Esophagus (tissue), 2 donors: Measurements from ENCODE around the gene RNASE13. TPM values are rescaled to one million over a fixed set of nuclear protein-coding genes. Genes with fewer than 3 reads are reported as not detected.
"Not testable (repeated sequence)": the region's sequence is repeated elsewhere in the genome, so short reads cannot be mapped to it uniquely, and the experiment has no call there.

Experiments
- H3K27ac ChIP-seq, 2 donors: one replicate each; pipeline ENCODE4 v1.5.1; 2013; ENCODE audit warnings: low read depth in 2 of 2, mild to moderate bottlenecking in 2 of 2, inconsistent platforms in 1 of 2, low read length in 1 of 2, moderate library complexity in 1 of 2
- H3K27me3 ChIP-seq, 2 donors: one replicate each; pipeline ENCODE4 v1.6.1; 2013; ENCODE audit warnings: low read length in 2 of 2, control low read depth in 1 of 2, mild to moderate bottlenecking in 1 of 2; ENCODE audit not compliant: insufficient read depth in 2 of 2, control insufficient read depth in 1 of 2
- H3K36me3 ChIP-seq, 2 donors: one replicate each; pipeline ENCODE4 v1.6.1; 2013; ENCODE audit warnings: low read length in 1 of 2; ENCODE audit not compliant: control insufficient read depth in 2 of 2, insufficient read depth in 2 of 2
- H3K4me1 ChIP-seq, 2 donors: one replicate each; pipeline ENCODE4 v1.6.1; 2013; ENCODE audit warnings: low read length in 1 of 2; ENCODE audit not compliant: control insufficient read depth in 2 of 2, insufficient read depth in 2 of 2
- H3K4me3 ChIP-seq, 2 donors: one replicate each; pipeline ENCODE4 v1.5.1; 2013; ENCODE audit warnings: low read length in 2 of 2, mild to moderate bottlenecking in 2 of 2, low read depth in 1 of 2, moderate library complexity in 1 of 2
- H3K9me3 ChIP-seq, 2 donors: one replicate each; pipeline ENCODE4 v1.6.1; 2013; ENCODE audit warnings: mild to moderate bottlenecking in 2 of 2, low read depth in 1 of 2, low read length in 1 of 2, moderate library complexity in 1 of 2; ENCODE audit not compliant: control insufficient read depth in 2 of 2, insufficient read depth in 1 of 2
- WGBS, 2 donors: extraction: QIAGEN DNeasy Blood & Tissue Kit; methylation state at CpG; one replicate each; pipeline ENCODE4 v1.1.7; 2013; 5-methylcytosine and 5-hydroxymethylcytosine counted together
- polyA plus RNA-seq, 2 donors: library from polyadenylated mRNA; stranded (reverse); fragments of 200-250 nt; gene quantifications; one replicate each; pipeline ENCODE4 v1.2.3, GENCODE V29; 2013
- donor health status: healthy with polysubstance abuse.
- donor health status: Bipolar disorder and iron deficiency.

The RNASE13 gene
- polyA plus RNA-seq, 2 donors = not detected

- peaks cover 11 to 21% of the 10 kb centered on the region in 2 donors for H3K36me3 ChIP-seq
- H3K27me3 ChIP-seq = no peaks in the 10 kb centered on the region
- peak overlapping the region; percentile 0 to 26 for H3K4me3 ChIP-seq
- no peaks in the 10 kb centered on the region for H3K9me3 ChIP-seq
- H3K4me1 ChIP-seq = peaks cover 3 to 8% of the 10 kb centered on the region in 2 donors
- peak overlapping the region; percentile 81 to 88 for H3K27ac ChIP-seq
- WGBS, 2 donors = 47 to 68% methylated on average over 3 of the region's 3 CpGs
Observed at GRCh38 chr14:20998139-20998538, 36.5 kb downstream of the RNASE13 start.

- Histone ChIP-seq H3K27me3 (no peaks in the 10 kb centered on the region), H3K9me3 (no peaks in the 10 kb centered on the region), H3K4me1 (peaks cover 3 to 8% of the 10 kb centered on the region in 2 donors), H3K4me3 (no peak overlapping the region), H3K27ac (peak overlapping the region; percentile 28 to 35), H3K36me3 (peaks cover 11 to 22% of the 10 kb centered on the region in 2 donors)
- 65 to 66% methylated on average over 6 of the region's 6 CpGs for WGBS, 2 donors
Observed at GRCh38 chr14:20997564-20997963, 37.0 kb downstream of the RNASE13 start.

- Histone ChIP-seq H3K36me3 (peaks cover 11 to 24% of the 10 kb centered on the region in 2 donors), H3K4me3 (no peak overlapping the region), H3K27me3 (no peaks in the 10 kb centered on the region), H3K9me3 (no peaks in the 10 kb centered on the region), H3K4me1 (peaks cover 3 to 8% of the 10 kb centered on the region in 2 donors), H3K27ac (peak overlapping the region in 1 of 2 donors; percentile 35)
- WGBS, 2 donors = 45 to 46% methylated on average over 4 of the region's 4 CpGs
Observed at GRCh38 chr14:20997115-20997514, 37.5 kb downstream of the RNASE13 start.

- Histone ChIP-seq H3K27ac (peak overlapping the region in 1 of 2 donors; percentile 77), H3K27me3 (no peaks in the 10 kb centered on the region), H3K4me1 (peaks cover 3 to 8% of the 10 kb centered on the region in 2 donors), H3K36me3 (peaks cover 11 to 24% of the 10 kb centered on the region in 2 donors), H3K4me3 (no peak overlapping the region), H3K9me3 (no peaks in the 10 kb centered on the region)
- WGBS, 2 donors = 81 to 89% methylated on average over 14 of the region's 14 CpGs
Observed at GRCh38 chr14:20996521-20996920, 38.1 kb downstream of the RNASE13 start.

- no peaks in the 10 kb centered on the region for H3K27me3 ChIP-seq
- no peaks in the 10 kb centered on the region for H3K9me3 ChIP-seq
- H3K36me3 ChIP-seq = peaks cover 5 to 11% of the 10 kb centered on the region in 2 donors
- H3K27ac ChIP-seq = peak within 1 kb of the TSS; percentile 88 to 89
- WGBS, 2 donors = 0% methylated on average over 42 of the region's 42 CpGs
- peaks cover 0 to 5% of the 10 kb centered on the region in 2 donors for H3K4me1 ChIP-seq
- peak within 1 kb of the TSS; percentile 78 to 96 for H3K4me3 ChIP-seq
Observed at GRCh38 chr14:20989787-20990600, 44.6 kb downstream of the RNASE13 start, which contains the start of gene METTL17. TSS of gene METTL17 (plus strand) at chr14:20989980. CDS start at chr14:20990003, 23 bp downstream.

GRCh38 chr14:20989471-20989786 is 45.2 kb downstream of the RNASE13 start:
- Histone ChIP-seq H3K36me3 (peaks cover 1 to 6% of the 10 kb centered on the region in 2 donors), H3K4me3 (peak overlapping the region; percentile 78 to 96), H3K4me1 (peaks cover 0 to 5% of the 10 kb centered on the region in 2 donors), H3K9me3 (no peaks in the 10 kb centered on the region), H3K27ac (peak overlapping the region; percentile 87 to 88), H3K27me3 (no peaks in the 10 kb centered on the region)
- WGBS, 2 donors = 1% methylated on average over 11 of the region's 11 CpGs

- no peaks in the 10 kb centered on the region for H3K27me3 ChIP-seq
- peak overlapping the region; percentile 87 to 89 for H3K27ac ChIP-seq
- no peaks in the 10 kb centered on the region for H3K9me3 ChIP-seq
- peaks cover 0 to 5% of the 10 kb centered on the region in 2 donors for H3K4me1 ChIP-seq
- H3K4me3 ChIP-seq = peak overlapping the region in 1 of 2 donors; percentile 96
- peaks cover 0 to 3% of the 10 kb centered on the region in 2 donors for H3K36me3 ChIP-seq
- 85 to 86% methylated on average over 15 of the region's 15 CpGs for WGBS, 2 donors
Observed at GRCh38 chr14:20988717-20989470, 45.7 kb downstream of the RNASE13 start.

GRCh38 chr14:20986811-20987210 is 47.8 kb downstream of the RNASE13 start:
- no peaks in the 10 kb centered on the region for H3K27me3 ChIP-seq
- H3K9me3 ChIP-seq = no peaks in the 10 kb centered on the region
- no peaks in the 10 kb centered on the region for H3K36me3 ChIP-seq
- peaks cover 0 to 5% of the 10 kb centered on the region in 2 donors for H3K4me1 ChIP-seq
- WGBS, 2 donors = 22 to 36% methylated on average over 2 of the region's 2 CpGs
- no peak overlapping the region for H3K4me3 ChIP-seq
- H3K27ac ChIP-seq = peak overlapping the region; percentile 58 to 71

GRCh38 chr14:20985650-20986049 is 49.0 kb downstream of the RNASE13 start:
- H3K36me3 ChIP-seq, H3K27ac ChIP-seq, H3K4me3 ChIP-seq, H3K4me1 ChIP-seq, H3K27me3 ChIP-seq, H3K9me3 ChIP-seq: not testable (repeated sequence)
- WGBS, 2 donors = 90 to 94% methylated on average over 4 of the region's 4 CpGs
